ENCODE data around the gene SDR42E2.
"Not testable (repeated sequence)": the region's sequence is repeated elsewhere in the genome, so short reads cannot be mapped to it uniquely, and the experiment has no call there.

SDR42E2 gene

GRCh38 chr16:22161999-22162655 lies at the start of gene SDR42E2:
Gene SDR42E2, plus strand, starts transcription at chr16:22162506. Its CDS starts 3,077 bp downstream, at chr16:22165583.
- no peak for DNase-seq

- no peak for DNase-seq
Observed at GRCh38 chr16:22116095-22116700, 46.1 kb upstream of the SDR42E2 start.

DNA sequence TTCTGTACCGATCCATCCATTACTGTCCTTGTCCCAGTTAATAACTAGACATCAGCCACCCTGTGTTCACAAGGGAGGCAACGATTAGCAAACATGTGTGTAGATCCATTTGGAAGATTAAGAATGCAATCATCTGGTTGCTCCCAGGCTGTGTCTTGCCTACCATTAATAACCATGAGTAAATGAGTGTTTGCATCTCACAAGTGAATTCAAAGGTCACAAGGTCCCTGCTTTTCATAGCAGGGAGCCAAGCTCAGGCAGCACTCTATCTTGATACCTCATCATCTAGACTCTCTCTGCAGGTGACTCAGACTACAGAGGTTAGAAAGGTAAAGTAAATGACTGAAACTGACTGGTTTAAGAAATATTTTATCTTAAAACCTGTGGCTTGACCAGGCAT lies 44.7 kb upstream of the SDR42E2 start:
- DNase-seq, result no peak

DNA sequence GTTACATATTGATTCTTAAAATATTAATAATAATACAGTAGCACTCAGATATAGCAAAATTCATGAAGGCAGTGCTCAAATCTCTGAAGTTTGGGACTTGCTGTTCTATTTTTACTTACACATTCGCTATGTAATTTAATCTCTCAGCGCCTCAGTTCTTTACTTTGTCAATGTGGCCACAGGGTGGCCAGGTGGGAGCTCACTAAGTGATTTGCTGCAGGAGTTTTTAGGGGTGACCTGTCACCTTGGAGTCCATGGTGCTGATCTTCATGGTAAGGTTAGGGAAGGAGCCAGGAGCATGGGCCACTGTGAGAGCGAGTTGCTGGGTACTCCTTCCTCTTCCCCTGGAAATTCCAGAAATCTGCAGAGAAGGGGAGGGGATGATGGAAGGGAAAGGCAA lies 41.9 kb upstream of the SDR42E2 start:
- DNase-seq, result no peak

DNA sequence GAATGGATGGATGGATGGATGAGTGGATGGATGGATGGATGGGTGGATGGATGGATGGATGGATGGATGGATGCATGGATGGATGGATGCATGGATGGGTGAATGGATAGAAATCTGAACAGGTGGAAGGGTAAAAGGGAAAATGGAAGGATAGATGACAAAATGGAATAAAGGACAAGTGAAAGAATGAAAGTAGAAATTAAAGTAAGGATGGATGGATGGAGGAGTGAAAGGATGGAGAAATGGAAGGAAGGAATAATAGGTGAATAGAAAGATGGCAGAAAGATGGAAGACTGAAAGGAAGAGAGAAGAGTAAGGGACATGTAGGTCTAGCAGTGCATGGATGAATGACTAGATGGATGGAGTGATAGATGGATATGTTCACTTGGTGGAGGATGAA lies 40.1 kb upstream of the SDR42E2 start:
- DNase-seq, result no peak

DNA sequence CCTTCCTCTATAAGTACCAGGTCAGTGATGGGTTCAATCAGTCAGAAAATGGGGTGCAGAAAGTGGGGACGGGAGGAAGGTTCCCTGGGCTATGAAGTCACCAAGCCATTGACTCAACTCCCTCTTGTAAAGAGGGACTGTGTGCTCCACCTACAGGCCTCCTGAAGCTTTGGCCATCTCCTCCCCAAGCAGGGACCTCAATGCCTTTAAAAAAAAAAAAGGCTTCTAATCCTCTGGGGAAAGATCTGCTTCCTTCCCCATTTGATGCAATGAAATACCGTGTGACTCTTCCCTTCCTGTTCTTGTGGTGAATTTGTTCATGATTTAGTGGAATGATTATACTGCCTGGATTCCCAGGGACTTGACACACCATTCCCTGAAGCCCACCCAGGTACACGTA lies 39.2 kb upstream of the SDR42E2 start:
- no peak for DNase-seq

DNA sequence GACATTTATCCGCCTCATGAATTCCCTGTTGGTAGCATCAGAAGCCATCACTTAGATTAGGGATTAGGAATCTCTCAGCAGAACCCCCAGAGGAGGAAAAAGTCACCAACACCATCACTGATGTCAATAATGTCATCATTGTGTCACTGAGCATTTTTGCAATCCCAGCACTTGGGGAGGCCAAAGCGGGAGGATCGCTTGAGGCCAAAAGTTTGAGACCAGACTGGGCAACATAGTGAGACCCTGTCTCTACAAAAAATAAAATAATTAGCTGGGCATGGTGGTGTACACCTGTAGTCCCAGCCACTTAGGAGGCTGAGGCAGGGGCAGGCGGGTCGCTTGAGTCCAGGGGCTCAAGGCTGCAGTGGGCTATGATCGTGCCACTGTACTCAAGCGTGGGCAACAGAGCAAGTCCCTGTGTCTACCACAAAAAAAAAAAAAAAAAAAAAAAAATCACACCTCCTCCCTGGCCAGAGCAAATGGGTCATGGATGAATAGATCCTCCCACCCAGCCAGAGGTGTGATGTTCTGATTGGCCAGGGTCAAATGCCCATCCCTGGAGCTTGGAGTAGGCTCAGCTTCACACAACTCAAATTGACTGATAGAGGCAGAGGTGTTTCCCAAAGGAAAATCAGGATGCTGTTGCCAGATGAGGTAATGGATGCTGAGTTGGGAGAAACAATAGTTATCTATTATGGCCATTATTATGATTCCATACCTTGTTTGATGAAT lies 38.4 kb upstream of the SDR42E2 start:
- no peak for DNase-seq

DNA sequence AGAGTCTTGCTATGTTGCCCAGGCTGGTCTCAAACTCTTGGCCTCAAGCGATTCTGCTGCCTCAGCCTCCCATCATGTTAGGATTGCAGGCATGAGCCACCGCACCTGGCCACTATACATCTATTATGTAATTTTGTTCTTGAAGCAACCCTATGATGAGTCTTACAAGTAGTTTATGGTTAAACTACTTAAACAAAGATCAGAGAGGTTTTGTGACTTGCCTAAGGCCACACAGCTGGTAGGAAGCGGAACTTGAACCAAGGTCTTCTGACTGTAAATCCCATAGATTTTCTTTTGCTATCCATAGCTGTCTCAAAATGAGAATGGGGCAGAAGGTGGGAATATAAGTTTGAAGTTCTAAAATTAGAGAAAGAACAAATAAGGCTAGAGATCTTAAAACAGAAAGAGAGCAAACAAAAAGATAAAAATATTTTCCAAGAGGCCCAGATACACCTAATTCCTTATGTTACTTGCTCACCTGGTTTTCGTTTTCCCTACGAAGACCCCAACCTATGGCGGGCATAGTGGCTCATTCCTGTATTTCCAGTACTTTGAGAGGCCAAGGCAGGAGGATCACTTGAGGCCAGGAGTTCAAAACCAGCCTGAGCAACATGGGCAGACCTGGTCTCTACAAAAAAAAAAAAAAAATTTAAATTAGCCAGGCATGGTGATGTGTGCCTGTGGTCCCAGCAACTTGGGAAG lies 37.6 kb upstream of the SDR42E2 start:
- DNase-seq, result no peak

- no peak for DNase-seq
Observed at GRCh38 chr16:22126037-22126558, 36.2 kb upstream of the SDR42E2 start.

DNA sequence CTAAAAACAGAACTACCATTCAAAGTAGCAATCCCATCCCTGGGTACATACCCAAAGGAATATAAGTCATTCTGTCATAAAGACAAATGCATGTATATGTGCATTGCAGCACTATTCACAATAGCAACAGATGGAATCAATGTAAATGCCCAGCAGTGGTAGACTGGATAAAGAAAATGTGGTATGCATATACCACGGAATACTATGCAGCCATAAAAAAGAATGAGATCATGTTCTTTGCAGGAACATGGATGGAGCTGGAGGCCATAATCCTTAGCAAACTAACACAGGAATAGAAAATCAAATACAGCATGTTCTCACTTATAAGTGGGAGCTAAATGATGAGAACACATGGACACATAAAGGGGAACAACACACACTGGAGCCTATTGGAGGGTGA lies 33.8 kb upstream of the SDR42E2 start:
- not testable (repeated sequence) for DNase-seq

- no peak for DNase-seq
Observed at GRCh38 chr16:22130528-22130927, 31.8 kb upstream of the SDR42E2 start.

GRCh38 chr16:22132801-22133200 lies 29.5 kb upstream of the SDR42E2 start:
- DNase-seq, result no peak

GRCh38 chr16:22138482-22138881 lies 23.8 kb upstream of the SDR42E2 start:
- no peak for DNase-seq

GRCh38 chr16:22139008-22139407 lies 23.3 kb upstream of the SDR42E2 start:
- DNase-seq, result no peak

DNA sequence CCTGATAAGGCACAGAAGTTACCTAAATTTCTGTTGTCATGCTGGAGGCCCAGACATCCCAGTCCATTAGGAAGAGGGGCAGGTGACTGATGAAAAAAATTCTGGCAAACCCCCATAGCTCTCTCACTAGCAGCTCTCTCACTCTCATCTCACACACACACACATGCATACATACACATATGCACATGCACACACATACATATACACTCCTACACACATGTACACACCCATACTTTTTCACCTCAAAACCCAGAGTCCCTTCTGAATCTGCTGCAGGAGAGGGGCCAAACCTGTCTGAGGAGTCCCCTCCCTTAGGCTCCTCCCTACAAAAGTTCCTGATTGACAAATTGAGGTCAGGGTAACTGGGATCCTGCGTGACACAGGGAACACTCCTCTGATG lies 22.6 kb upstream of the SDR42E2 start:
- DNase-seq, result no peak

- no peak for DNase-seq
Observed at GRCh38 chr16:22141767-22142166, 20.5 kb upstream of the SDR42E2 start.

DNA sequence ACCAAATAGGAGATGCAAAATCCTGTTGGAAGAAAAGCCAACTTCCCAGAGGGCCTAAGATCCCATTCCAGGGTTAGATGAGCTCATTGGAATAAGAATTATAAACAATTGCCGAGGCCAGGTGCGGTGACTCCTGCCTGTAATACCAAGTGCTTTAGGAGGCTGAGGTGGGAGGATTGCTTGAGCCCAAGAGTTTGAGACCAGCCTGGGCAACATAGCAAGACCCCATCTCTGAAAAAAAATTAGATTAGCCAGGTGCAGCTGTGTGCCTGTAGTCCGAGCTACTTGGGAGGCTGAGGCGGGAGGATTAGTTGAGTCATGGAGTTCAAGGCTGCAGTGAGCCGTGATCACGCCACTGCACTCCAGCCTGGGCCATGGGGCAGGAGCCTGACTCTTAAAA lies 17.8 kb upstream of the SDR42E2 start:
- no peak for DNase-seq

- no peak for DNase-seq
Observed at GRCh38 chr16:22147853-22148252, 14.5 kb upstream of the SDR42E2 start.

DNA sequence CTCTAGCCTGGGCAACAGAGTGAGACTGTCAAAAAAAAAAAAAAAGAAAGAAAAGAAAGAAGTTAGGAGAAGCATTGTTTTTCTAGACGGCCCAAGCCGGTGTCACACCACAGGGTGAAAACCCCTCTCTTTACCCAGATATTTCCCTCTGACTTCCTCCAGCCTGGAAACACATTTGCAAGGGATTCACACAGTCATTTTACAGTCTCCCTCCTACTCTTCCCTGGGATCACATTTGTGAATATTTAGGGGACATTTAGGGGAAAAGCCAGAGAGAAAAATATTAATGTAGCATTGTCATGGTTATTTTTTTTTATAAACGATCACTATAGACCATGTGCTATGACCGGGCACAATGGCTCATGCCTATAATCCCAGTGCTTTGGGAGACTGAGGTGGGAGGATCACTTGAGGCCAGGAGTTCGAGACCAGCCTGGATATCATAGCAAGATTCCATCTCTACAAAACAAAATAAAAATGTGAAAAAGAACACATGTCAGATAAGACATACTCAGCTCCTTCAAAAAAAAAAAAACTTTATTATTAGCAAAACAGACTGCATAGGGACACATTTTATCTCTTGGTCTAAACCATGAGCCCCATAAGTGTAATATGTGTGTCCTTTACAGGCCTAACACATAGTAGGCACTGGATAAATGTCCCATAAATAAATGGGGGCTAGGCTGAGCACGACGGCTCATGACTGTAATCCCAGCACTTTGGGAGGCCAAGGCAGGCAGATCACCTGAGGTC lies 10.9 kb upstream of the SDR42E2 start:
- no peak for DNase-seq

- no peak for DNase-seq
Observed at GRCh38 chr16:22152316-22152715, 10.0 kb upstream of the SDR42E2 start.

GRCh38 chr16:22153078-22153477 lies 9.2 kb upstream of the SDR42E2 start:
- not testable (repeated sequence) for DNase-seq

DNA sequence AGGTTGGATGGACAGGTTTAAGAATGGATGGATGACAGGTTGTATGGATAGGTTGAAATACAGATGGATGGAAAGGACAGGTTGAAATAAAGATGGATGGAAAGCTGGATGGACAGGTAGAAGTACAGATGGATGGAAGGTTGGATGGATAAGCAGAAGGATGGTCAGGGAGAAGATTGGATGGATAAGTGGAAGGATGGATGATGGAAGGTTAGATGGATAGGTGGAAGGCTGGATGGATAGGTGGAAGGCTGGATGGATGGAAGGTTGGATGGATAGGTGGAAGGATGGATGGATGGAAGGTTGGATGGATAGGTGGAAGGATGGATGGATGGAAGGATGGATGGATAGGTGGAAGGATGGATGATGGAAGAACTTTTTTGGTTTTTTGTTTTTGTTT lies 905 bp upstream of the SDR42E2 start:
- DNase-seq, result no peak
